Occipital lobe (tissue), 2 donors: ENCODE measurements around the gene KBTBD12. TPM values are rescaled to one million over a fixed set of nuclear protein-coding genes. Genes with fewer than 3 reads are reported as not detected.
"Not testable (repeated sequence)": the region's sequence is repeated elsewhere in the genome, so short reads cannot be mapped to it uniquely, and the experiment has no call there.

Source experiments
- DNase-seq: peaks from one replicate; lab custom pipeline; 2025; lab: John Stamatoyannopoulos, UW
- total RNA-seq: library from RNA; depleted of rRNA; stranded (reverse); fragments of >200 nt; gene quantifications from one replicate; pipeline ENCODE4 v1.2.3, GENCODE V29; 2014

Gene KBTBD12
- total RNA-seq: 3.4 TPM

- DNase-seq: peak; percentile 44
Observed at GRCh38 chr3:127915115-127915936, at the start of gene KBTBD12. KBTBD12 (plus strand) TSS chr3:127915232; CDS start chr3:127923062, 7,830 bp downstream.

- DNase-seq: no peak
Observed at GRCh38 chr3:127865941-127866340, 49.1 kb upstream of the KBTBD12 start.

GRCh38 chr3:127867412-127867811, 47.6 kb upstream of the KBTBD12 start:
- DNase-seq: no peak

GRCh38 chr3:127867986-127868385, 47.0 kb upstream of the KBTBD12 start:
- DNase-seq: no peak

- DNase-seq: no peak
Observed at GRCh38 chr3:127870156-127870555, 44.9 kb upstream of the KBTBD12 start.

- DNase-seq: not testable (repeated sequence)
Observed at GRCh38 chr3:127874097-127874496, 40.9 kb upstream of the KBTBD12 start.

GRCh38 chr3:127881586-127881985, 33.4 kb upstream of the KBTBD12 start:
- no peak for DNase-seq

GRCh38 chr3:127884041-127884440, 31.0 kb upstream of the KBTBD12 start:
- no peak for DNase-seq

- no peak for DNase-seq
Observed at GRCh38 chr3:127886231-127886955, 28.6 kb upstream of the KBTBD12 start.

GRCh38 chr3:127886956-127887231, 28.1 kb upstream of the KBTBD12 start:
- DNase-seq: no peak

GRCh38 chr3:127887321-127887720, 27.7 kb upstream of the KBTBD12 start:
- DNase-seq: no peak

GRCh38 chr3:127888156-127888555, 26.9 kb upstream of the KBTBD12 start:
- no peak for DNase-seq

GRCh38 chr3:127888564-127889107, 26.4 kb upstream of the KBTBD12 start:
- no peak for DNase-seq

GRCh38 chr3:127889461-127889863, 25.6 kb upstream of the KBTBD12 start:
- no peak for DNase-seq

GRCh38 chr3:127889976-127890650, 24.9 kb upstream of the KBTBD12 start:
- no peak for DNase-seq

GRCh38 chr3:127890651-127891290, 24.3 kb upstream of the KBTBD12 start:
- DNase-seq: not testable (repeated sequence)

- DNase-seq: no peak
Observed at GRCh38 chr3:127894481-127894880, 20.6 kb upstream of the KBTBD12 start.

- DNase-seq: no peak
Observed at GRCh38 chr3:127899200-127899599, 15.8 kb upstream of the KBTBD12 start.

GRCh38 chr3:127899766-127900165, 15.3 kb upstream of the KBTBD12 start:
- no peak for DNase-seq

GRCh38 chr3:127900536-127900935, 14.5 kb upstream of the KBTBD12 start:
- no peak for DNase-seq

- no peak for DNase-seq
Observed at GRCh38 chr3:127902486-127902885, 12.5 kb upstream of the KBTBD12 start.
